Ramos (cell line): ENCODE results near the gene RPRD2.
"Not testable (repeated sequence)": the region's sequence is repeated elsewhere in the genome, so short reads cannot be mapped to it uniquely, and the experiment has no call there.

Experiments used
- in situ Hi-C: fragments of 300-500 bp; cut with MboI; formaldehyde crosslinking; loops from one replicate; pipeline ENCODE4 v1.14.3; 2022; ENCODE audit warnings: low sequenced_read_pairs; ENCODE audit not compliant: unreplicated experiment

RPRD2 gene

GRCh38 chr1:150387200-150387599 is 23.3 kb downstream of the RPRD2 start:
- in situ Hi-C loops: no loop called here

- in situ Hi-C loops: no loop called here
Measured at GRCh38 chr1:150388241-150388640, 24.3 kb downstream of the RPRD2 start.

DNA sequence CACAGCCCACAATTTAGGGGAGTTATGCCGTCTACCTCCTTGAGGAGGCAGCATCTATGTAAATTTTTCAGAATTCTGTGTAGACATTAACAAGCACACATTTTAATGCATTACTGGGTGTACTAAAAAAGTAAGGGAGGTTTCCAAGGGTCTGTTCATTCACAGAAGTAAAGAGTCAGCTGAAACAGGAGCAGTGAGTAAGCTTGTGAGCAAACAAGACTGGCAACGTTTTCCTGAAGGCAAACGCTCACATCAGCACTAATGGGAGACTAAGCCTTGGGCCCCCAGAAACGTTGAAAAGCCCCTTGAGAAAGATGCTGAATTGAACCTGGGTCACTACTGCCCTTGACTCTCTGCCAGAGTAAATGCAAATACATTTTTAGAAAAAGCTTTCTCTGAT is 25.7 kb downstream of the RPRD2 start:
- in situ Hi-C loops: no loop called here

- in situ Hi-C loops: no loop called here
Measured at GRCh38 chr1:150392627-150393026, 28.7 kb downstream of the RPRD2 start.

DNA sequence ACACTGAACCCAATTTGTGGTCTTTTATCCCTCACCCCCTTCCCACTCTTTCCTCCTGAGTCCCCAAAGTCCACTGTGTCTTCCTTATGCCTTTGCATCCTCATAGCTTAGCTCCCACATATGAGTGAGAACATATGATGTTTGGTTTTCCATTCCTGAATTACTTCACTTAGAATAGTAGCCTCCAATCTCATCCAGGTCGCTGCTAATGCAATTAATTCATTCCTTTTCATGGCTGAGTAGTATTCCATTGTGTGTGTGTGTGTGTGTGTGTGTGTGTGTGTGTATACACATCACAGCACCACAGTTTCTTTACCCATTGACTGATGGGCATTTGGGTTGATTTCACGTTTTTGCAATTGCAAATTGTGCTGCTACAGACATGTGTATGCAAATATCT is 31.2 kb downstream of the RPRD2 start:
- in situ Hi-C loops: not testable (repeated sequence)

- in situ Hi-C loops: no loop called here
Measured at GRCh38 chr1:150397392-150398032, 33.6 kb downstream of the RPRD2 start.

- in situ Hi-C loops: no loop called here
Measured at GRCh38 chr1:150404465-150404864, 40.5 kb downstream of the RPRD2 start.

- in situ Hi-C loops: no loop called here
Measured at GRCh38 chr1:150405660-150406059, 41.7 kb downstream of the RPRD2 start.

- in situ Hi-C loops: no loop called here
Measured at GRCh38 chr1:150406483-150406882, 42.5 kb downstream of the RPRD2 start.

GRCh38 chr1:150407330-150407729 is 43.4 kb downstream of the RPRD2 start:
- in situ Hi-C loops: no loop called here

GRCh38 chr1:150408800-150409199 is 44.9 kb downstream of the RPRD2 start:
- in situ Hi-C loops: no loop called here

GRCh38 chr1:150409504-150410362 is 45.8 kb downstream of the RPRD2 start:
- in situ Hi-C loops: no loop called here

GRCh38 chr1:150410582-150411101 is 46.7 kb downstream of the RPRD2 start:
- in situ Hi-C loops: no loop called here

GRCh38 chr1:150414592-150414991 is 50.6 kb downstream of the RPRD2 start:
- in situ Hi-C loops: no loop called here

DNA sequence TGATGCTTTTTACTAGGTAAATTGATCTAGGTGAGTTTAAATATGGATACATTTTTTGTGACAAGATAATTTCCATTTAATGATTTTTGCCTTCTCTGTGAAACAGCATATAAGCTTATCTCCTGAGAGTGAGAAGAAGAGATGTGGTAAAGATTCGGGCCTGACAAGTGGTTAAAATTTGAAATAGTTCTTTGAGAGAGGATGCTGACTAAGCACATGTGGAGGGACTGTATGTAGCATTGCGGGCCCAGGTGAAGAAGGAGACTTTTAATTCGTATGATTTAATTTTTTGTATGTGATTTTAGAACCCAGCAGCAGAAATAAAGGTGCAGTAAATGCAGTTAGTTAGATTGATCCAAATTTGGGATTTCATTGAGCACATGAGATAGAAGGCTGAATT is 51.9 kb downstream of the RPRD2 start:
- in situ Hi-C loops: no loop called here

GRCh38 chr1:150420560-150421265 is 56.8 kb downstream of the RPRD2 start:
- in situ Hi-C loops: no loop called here

- in situ Hi-C loops: no loop called here
Measured at GRCh38 chr1:150422541-150422940, 58.6 kb downstream of the RPRD2 start.

DNA sequence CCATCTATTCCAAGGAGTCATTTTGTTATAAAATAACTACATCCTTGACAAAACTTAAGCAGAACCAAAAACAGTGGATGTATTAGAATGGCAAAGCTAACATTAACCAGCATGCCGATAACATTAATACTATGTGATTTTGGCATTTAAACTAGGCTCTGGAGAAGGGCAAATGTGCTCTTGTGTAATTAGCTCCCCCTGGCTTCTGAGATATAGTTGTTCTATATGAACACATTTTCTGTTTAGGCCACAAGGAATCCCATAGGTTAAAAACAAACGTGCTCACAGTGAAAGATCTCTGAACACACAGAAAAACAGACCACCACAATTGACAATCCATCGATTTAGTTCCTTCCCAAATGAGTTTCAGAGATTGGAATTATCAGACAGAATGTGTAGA is 65.9 kb downstream of the RPRD2 start:
- in situ Hi-C loops: no loop called here

- in situ Hi-C loops: no loop called here
Measured at GRCh38 chr1:150441121-150441520, 77.2 kb downstream of the RPRD2 start.

DNA sequence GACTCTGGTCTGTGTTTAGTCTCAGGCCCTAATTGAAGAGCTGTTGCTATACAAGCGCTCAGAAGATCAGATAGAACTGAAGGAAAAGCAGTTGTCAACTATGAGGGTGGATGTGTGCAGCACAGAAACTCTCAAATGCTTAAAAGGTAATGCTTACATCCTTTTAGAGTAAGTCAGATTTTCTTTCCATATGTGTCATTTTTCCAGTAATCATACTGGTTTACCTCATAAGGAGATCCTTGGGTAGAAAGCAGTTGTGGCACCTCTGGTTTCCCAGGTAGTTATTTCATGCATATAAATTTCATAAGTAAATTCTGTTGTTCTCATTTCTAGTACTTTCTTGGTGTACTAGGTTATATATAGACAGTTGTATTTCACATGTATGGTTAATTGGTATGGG is 80.3 kb downstream of the RPRD2 start:
- in situ Hi-C loops: no loop called here

GRCh38 chr1:150456146-150456647 is 92.2 kb downstream of the RPRD2 start:
- in situ Hi-C loops: no loop called here
